Psoas muscle (tissue), 8 donors: Measurements from ENCODE around the gene DARS2. TPM values are rescaled to one million over a fixed set of nuclear protein-coding genes. Genes with fewer than 3 reads are reported as not detected.
"Not testable (repeated sequence)": the region's sequence is repeated elsewhere in the genome, so short reads cannot be mapped to it uniquely, and the experiment has no call there.

Experiments
- ATAC-seq, 4 donors: fragments of 200-7000 bp; cut with Tn5 transposase; one replicate each; pipeline ENCODE4 v1.9.1; 2020; ENCODE audit warnings: moderate library complexity in 3 of 4, mild to moderate bottlenecking in 2 of 4
- DNase-seq, 2 donors: peaks; one replicate each; pipeline ENCODE4 v3.0.0-alpha.2; 2020
- H3K27ac ChIP-seq: fragments of 200-600 bp; one replicate; pipeline ENCODE4 v1.8.0; 2022
- H3K27me3 ChIP-seq, 3 donors: fragments of 200-600 bp in 1 of 3; one replicate each; pipeline versions ENCODE4 v1.6.1 to v1.8.0; 2013 to 2022; ENCODE audit warnings: low read length in 2 of 3, mild to moderate bottlenecking in 2 of 3, moderate library complexity in 1 of 3; ENCODE audit not compliant: insufficient read depth in 3 of 3
- H3K36me3 ChIP-seq, 2 donors: fragments of 200-600 bp in 1 of 2; one replicate each; pipeline versions ENCODE4 v1.6.1 to v1.8.0; 2013 to 2022; ENCODE audit warnings: low read depth in 1 of 2, mild to moderate bottlenecking in 1 of 2, moderate library complexity in 1 of 2; ENCODE audit not compliant: insufficient read depth in 1 of 2
- H3K4me1 ChIP-seq: fragments of 200-600 bp; one replicate; pipeline ENCODE4 v1.8.0; 2022
- H3K4me3 ChIP-seq: fragments of 200-600 bp; one replicate; pipeline ENCODE4 v1.8.0; 2022; ENCODE audit warnings: mild to moderate bottlenecking
- H3K9me3 ChIP-seq: fragments of 200-600 bp; one replicate; pipeline ENCODE4 v1.8.0; 2022
- CTCF ChIP-seq: fragments of 200-600 bp; IDR thresholded peaks from one replicate; pipeline ENCODE4 v1.8.0; 2022; ENCODE audit warnings: antibody characterized with exemption
- WGBS, 3 donors: extraction: QIAGEN DNeasy Blood & Tissue Kit; methylation state at CpG; one replicate each; pipeline versions ENCODE4 v1.1.6 to v1.1.7; 2013; 5-methylcytosine and 5-hydroxymethylcytosine counted together
- intact Hi-C, 2 donors: fragments of 100-400 bp; cut with DNase I; formaldehyde crosslinking; loops; one replicate each; pipeline versions ENCODE4 v1.11.0 to v1.14.2; 2022
- polyA plus RNA-seq, 3 donors: library from polyadenylated mRNA; stranded (reverse); fragments of 200-250 nt; gene quantifications; one replicate each; pipeline ENCODE4 v1.2.3, GENCODE V29; 2013
- total RNA-seq, 4 donors: library from RNA; stranded (reverse); fragmentation: NEBNext Ultra II Directional in 2 of 4; extraction: Animal tissue kit (Norgen Biotek cat#: 25700) in 2 of 4; gene quantifications; one replicate each; pipeline versions ENCODE4 v1.2.1 to v1.2.4, GENCODE V29; 2021 to 2023
- donor health status: healthy with polysubstance abuse.
- donor health status: DM: no; HTN: no; CAD: no; lungs with moderate emphysema.
- donor health status: Bipolar disorder and iron deficiency.
- donor health status: healthy.
- donor health status: DM: yes; HTN: yes; CAD: no.
- donor health status: DM: no; HTN: no; CAD: no.
- donor health status: DM: no; HTN: no; CAD: no.
- donor health status: DM: yes; HTN: yes; CAD: no.

The DARS2 gene
- total and polyA plus RNA-seq, 7 donors: 4.5 to 14.3 (median 7.3) TPM

- peaks cover 0 to 77% of the 10 kb centered on the region in 2 donors for H3K36me3 ChIP-seq
- H3K27me3 ChIP-seq: no peaks in the 10 kb centered on the region
- H3K9me3 ChIP-seq: no peaks in the 10 kb centered on the region
- DNase-seq (no peak), ATAC-seq (peak in 1 of 4 donors; percentile 25)
- intact Hi-C loops: no loop called here
- no peak for TF ChIP-seq CTCF
- no peak overlapping the region for H3K4me3 ChIP-seq
- H3K4me1 ChIP-seq: no peaks in the 10 kb centered on the region
- no peak overlapping the region for H3K27ac ChIP-seq
- WGBS, 3 donors: 62 to 74% (median 73%) methylated on average over 5 of the region's 5 CpGs
Observed at GRCh38 chr1:173853074-173853473, 28.6 kb downstream of the DARS2 start.

DNA sequence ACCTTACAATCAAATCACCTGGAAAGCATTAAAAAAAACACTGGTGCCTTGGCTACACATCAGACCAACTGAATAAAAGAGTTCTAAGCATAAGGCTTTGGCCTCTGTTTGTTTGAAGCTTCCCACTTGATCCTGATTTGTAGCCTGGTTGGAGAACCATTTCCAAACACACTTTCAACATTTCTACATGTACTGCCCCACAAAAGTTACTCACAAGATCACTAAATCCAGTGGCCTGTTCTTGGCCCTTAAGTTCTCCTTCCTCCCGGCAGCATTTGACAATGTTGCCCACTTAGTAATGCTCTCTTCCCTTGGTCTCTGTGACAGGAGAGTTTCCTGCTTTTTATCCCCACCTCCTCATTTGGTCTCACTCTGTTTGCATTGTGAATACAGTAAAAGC, 31.5 kb downstream of the DARS2 start:
- WGBS, 3 donors: 74 to 93% (median 81%) methylated on average over 1 of the region's 1 CpG
- Histone ChIP-seq H3K4me3 (no peak overlapping the region), H3K4me1 (no peaks in the 10 kb centered on the region), H3K27me3 (no peaks in the 10 kb centered on the region), H3K9me3 (no peaks in the 10 kb centered on the region), H3K36me3 (peaks cover 0 to 96% of the 10 kb centered on the region in 2 donors), H3K27ac (no peak overlapping the region)
- DNase-seq (no peak), ATAC-seq (no peak)
- no peak for TF ChIP-seq CTCF
- intact Hi-C loops: loop anchor here in 1 of 2 donors (5.0 kb wide), 1 partner anchor 106 kb away; no protein-coding TSS in a partner anchor

DNA sequence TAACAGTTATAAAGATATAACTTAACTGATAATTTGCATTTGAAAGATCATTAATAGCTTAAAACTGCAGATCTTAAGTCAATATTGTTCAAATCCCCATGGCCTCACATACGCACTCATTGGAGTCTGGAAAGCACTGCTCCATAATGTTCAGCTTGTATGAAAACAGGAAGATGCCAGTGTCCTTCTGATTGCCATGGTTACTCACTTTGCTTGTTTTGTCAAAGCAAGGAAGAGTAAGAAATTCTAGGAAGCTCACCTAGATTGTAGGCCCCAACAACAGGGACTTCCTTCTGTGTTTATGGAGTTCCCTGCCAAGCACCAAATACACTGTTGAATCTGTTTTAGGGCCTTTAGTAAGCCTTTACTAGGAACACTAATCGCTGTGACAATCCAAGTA, 32.4 kb downstream of the DARS2 start:
- intact Hi-C loops: loop anchor here in 1 of 2 donors (5.0 kb wide), 1 partner anchor 105 kb away; no protein-coding TSS in a partner anchor
- Histone ChIP-seq H3K4me3 (no peak overlapping the region), H3K36me3 (peaks cover 0 to 96% of the 10 kb centered on the region in 2 donors), H3K9me3 (no peaks in the 10 kb centered on the region), H3K27ac (no peak overlapping the region), H3K4me1 (no peaks in the 10 kb centered on the region), H3K27me3 (no peaks in the 10 kb centered on the region)
- no peak for TF ChIP-seq CTCF
- DNase-seq (no peak), ATAC-seq (no peak)
- 91 to 95% (median 91%) methylated on average over 2 of the region's 2 CpGs for WGBS, 3 donors

- Histone ChIP-seq H3K36me3 (peaks cover 0 to 97% of the 10 kb centered on the region in 2 donors), H3K9me3 (no peaks in the 10 kb centered on the region), H3K27ac (no peak overlapping the region), H3K27me3 (no peaks in the 10 kb centered on the region), H3K4me3 (no peak overlapping the region), H3K4me1 (no peaks in the 10 kb centered on the region)
- DNase-seq (no peak), ATAC-seq (no peak)
- WGBS, 3 donors: 73 to 79% (median 78%) methylated on average over 4 of the region's 4 CpGs
- no peak for TF ChIP-seq CTCF
- intact Hi-C loops: loop anchor here in 1 of 2 donors (5.0 kb wide), 1 partner anchor 105 kb away; no protein-coding TSS in a partner anchor
Observed at GRCh38 chr1:173857363-173857917, 33.0 kb downstream of the DARS2 start.

DNA sequence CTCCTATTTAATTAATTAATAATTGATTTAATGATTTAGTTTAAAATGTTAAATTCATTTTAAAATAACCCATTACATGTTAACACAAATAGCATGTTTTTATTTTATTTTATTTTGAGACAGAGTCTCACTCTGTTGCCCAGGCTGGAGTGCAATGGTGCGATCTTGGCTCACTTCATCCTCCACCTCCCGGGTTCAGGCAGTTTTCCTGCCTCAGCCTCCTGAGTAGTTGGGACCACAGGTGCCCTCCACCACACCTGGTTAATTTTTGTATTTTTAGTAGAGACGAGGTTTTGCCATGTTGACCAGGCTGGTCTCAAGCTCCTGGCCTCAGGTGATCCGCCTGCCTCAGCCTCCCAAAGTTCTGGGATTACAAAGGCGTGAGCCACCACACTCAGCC, 35.1 kb downstream of the DARS2 start:
- not testable (repeated sequence) for H3K27me3 ChIP-seq, ATAC-seq, H3K27ac ChIP-seq, H3K9me3 ChIP-seq, H3K4me1 ChIP-seq, DNase-seq, H3K4me3 ChIP-seq
- 93 to 98% (median 96%) methylated on average over 5 of the region's 5 CpGs for WGBS, 3 donors
- peaks cover 4 to 98% of the 10 kb centered on the region in 2 donors for H3K36me3 ChIP-seq
- intact Hi-C loops: loop anchor here in 1 of 2 donors (5.0 kb wide), 1 partner anchor 103 kb away; no protein-coding TSS in a partner anchor
